ENCODE measurements around the gene NCEH1. TPM values are rescaled to one million over a fixed set of nuclear protein-coding genes. Genes with fewer than 3 reads are reported as not detected.

Gene NCEH1
- total RNA-seq, 1 donor from 2014 or later: 6.6 TPM

DNA sequence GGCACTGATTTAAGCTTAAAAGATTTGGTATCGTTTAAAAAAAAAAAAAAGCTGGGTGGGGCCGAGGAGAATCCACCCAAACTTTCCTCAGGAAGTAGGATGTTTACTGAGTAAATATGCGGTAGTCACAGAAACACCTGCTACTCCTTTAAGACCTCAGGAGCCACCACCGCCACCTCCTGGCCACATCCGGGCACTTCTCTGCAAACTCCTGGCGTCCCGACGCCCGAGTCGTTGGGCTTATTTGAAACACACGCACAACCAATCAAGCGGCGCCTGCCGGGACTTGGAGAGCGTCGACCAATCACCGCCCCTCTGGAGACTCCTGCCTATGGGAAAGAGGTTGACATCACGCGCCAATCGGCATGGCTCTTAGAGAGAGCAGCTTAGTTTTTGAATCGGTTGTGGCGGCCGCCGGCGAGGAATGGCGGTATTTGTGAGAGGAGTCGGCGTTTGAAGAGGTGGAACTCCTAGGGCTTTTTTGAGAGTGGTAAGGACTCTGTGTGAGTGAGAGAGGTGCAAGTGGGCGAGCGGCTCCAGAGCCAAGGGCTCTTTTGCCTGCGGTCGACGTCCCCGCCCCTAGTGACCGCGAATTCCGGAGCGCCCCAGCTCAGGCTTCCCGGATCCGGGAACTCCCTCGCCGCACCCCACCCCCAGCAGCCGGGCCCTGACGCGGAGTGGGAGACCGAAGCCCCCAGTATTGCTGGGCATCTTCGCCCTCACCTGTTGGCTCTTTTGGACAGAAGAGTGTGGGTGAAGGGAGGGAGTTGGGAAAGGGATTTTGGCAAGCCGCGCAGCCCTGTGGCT lies 39.7 kb upstream of the NCEH1 start, which contains the start of gene ECT2:
TSS of gene ECT2 (plus strand) at position 359 of the 807 bp plus-strand sequence. CDS start 3,805 bp downstream, outside the sequence.
- peak; percentile 97 for DNase-seq (ENCODE audit: low spot score)
- H3K4me3 Mint-ChIP-seq (ENCODE audit: unreplicated experiment): peak within 1 kb of the TSS; percentile 98
- peak within 1 kb of the TSS; percentile 99 for H3K27ac Mint-ChIP-seq (ENCODE audit: unreplicated experiment)
- peaks cover 8% of the 10 kb centered on the region for H3K36me3 Mint-ChIP-seq (ENCODE audit: low read depth, unreplicated experiment)
- TF ChIP-seq, protein P1, sequence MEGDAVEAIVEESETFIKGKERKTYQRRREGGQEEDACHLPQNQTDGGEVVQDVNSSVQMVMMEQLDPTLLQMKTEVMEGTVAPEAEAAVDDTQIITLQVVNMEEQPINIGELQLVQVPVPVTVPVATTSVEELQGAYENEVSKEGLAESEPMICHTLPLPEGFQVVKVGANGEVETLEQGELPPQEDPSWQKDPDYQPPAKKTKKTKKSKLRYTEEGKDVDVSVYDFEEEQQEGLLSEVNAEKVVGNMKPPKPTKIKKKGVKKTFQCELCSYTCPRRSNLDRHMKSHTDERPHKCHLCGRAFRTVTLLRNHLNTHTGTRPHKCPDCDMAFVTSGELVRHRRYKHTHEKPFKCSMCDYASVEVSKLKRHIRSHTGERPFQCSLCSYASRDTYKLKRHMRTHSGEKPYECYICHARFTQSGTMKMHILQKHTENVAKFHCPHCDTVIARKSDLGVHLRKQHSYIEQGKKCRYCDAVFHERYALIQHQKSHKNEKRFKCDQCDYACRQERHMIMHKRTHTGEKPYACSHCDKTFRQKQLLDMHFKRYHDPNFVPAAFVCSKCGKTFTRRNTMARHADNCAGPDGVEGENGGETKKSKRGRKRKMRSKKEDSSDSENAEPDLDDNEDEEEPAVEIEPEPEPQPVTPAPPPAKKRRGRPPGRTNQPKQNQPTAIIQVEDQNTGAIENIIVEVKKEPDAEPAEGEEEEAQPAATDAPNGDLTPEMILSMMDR (IDR thresholded peaks at IDR 0.05; ENCODE audit: unreplicated experiment): peak; percentile 59
- peaks cover 7% of the 10 kb centered on the region for H3K27me3 Mint-ChIP-seq (ENCODE audit: unreplicated experiment)
- H3K9me3 Mint-ChIP-seq (ENCODE audit: unreplicated experiment): no peaks in the 10 kb centered on the region
- peaks cover 32% of the 10 kb centered on the region for H3K4me1 Mint-ChIP-seq (ENCODE audit: unreplicated experiment)

GRCh38 chr3:172750069-172750367 lies 39.2 kb upstream of the NCEH1 start:
- peak overlapping the region; percentile 99 for H3K27ac Mint-ChIP-seq (ENCODE audit: unreplicated experiment)
- peak; percentile 5 for DNase-seq (ENCODE audit: low spot score)
- TF ChIP-seq, protein P1 (IDR thresholded peaks at IDR 0.05; ENCODE audit: unreplicated experiment): no peak
- peaks cover 35% of the 10 kb centered on the region for H3K4me1 Mint-ChIP-seq (ENCODE audit: unreplicated experiment)
- no peaks in the 10 kb centered on the region for H3K9me3 Mint-ChIP-seq (ENCODE audit: unreplicated experiment)
- H3K36me3 Mint-ChIP-seq (ENCODE audit: low read depth, unreplicated experiment): peaks cover 8% of the 10 kb centered on the region
- peaks cover 7% of the 10 kb centered on the region for H3K27me3 Mint-ChIP-seq (ENCODE audit: unreplicated experiment)
- peak overlapping the region; percentile 98 for H3K4me3 Mint-ChIP-seq (ENCODE audit: unreplicated experiment)

DNA sequence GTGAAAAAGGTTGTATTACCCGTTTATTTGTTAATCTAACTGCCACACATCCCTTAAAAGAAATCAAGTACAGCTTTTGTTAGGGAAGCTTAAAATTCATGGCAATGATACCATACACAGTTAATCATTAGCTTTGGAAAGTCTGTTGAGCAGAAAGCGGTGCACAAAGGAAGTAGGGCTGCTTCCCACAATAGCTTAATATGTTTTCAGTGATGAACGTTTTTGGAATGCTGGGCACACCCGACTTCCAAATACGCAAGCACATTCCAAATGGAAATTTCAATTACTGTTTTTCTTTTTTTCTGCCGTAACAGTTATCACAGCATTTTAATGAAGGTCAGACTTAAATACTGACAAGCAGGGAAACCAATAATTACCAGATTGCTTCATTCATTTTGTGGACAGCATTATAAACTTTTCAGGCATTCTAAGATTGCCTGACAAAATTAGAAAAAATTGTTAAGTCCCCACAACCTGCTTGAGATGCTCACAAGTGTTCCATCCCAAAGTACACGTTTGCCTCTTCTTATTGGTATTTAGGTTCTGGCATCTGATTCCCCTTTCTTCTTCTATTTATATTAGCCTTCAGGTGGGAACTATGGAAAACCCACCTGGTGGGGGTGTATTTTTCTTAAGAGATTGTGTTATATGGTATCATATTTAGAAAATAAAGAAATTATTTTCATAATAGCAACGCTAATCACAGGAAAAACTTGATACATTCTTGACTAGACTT lies 38.5 kb upstream of the NCEH1 start:
- Mint-ChIP-seq H3K27me3 (ENCODE audit: unreplicated experiment) (peaks cover 7% of the 10 kb centered on the region), H3K27ac (ENCODE audit: unreplicated experiment) (peak overlapping the region; percentile 99), H3K4me3 (ENCODE audit: unreplicated experiment) (no peak overlapping the region), H3K36me3 (ENCODE audit: low read depth, unreplicated experiment) (peaks cover 8% of the 10 kb centered on the region), H3K9me3 (ENCODE audit: unreplicated experiment) (no peaks in the 10 kb centered on the region), H3K4me1 (ENCODE audit: unreplicated experiment) (peaks cover 35% of the 10 kb centered on the region)
- TF ChIP-seq, protein P1 (IDR thresholded peaks at IDR 0.05; ENCODE audit: unreplicated experiment): no peak
- DNase-seq (ENCODE audit: low spot score): no peak

DNA sequence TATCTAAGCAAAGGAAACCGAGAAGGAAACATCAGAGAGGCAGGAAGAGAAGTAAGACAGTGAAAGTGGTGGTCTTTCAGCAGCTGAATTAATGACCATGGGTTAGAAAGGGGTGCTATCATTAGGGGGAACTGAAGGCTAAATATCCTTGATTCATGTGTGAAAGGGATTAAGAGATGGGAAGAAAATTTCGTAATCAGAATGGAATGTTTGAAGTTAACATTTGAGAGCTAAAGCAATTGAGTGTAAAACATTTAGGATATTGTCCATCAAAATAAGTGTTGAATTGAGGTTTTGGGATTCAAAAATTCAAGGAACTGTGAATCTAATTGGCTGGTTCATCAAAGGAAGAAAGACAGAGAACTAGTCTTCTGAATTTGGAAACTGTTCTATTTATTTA lies 35.6 kb upstream of the NCEH1 start:
- peaks cover 24% of the 10 kb centered on the region for H3K4me1 Mint-ChIP-seq (ENCODE audit: unreplicated experiment)
- H3K4me3 Mint-ChIP-seq (ENCODE audit: unreplicated experiment): no peak overlapping the region
- peaks cover 5% of the 10 kb centered on the region for H3K27me3 Mint-ChIP-seq (ENCODE audit: unreplicated experiment)
- TF ChIP-seq, protein P1 (IDR thresholded peaks at IDR 0.05; ENCODE audit: unreplicated experiment): no peak
- peaks cover 4% of the 10 kb centered on the region for H3K36me3 Mint-ChIP-seq (ENCODE audit: low read depth, unreplicated experiment)
- peak overlapping the region; percentile 12 for H3K27ac Mint-ChIP-seq (ENCODE audit: unreplicated experiment)
- no peaks in the 10 kb centered on the region for H3K9me3 Mint-ChIP-seq (ENCODE audit: unreplicated experiment)
- DNase-seq (ENCODE audit: low spot score): no peak

GRCh38 chr3:172739462-172739861 lies 28.6 kb upstream of the NCEH1 start:
- Mint-ChIP-seq H3K27ac (ENCODE audit: unreplicated experiment) (no peak overlapping the region), H3K4me3 (ENCODE audit: unreplicated experiment) (no peak overlapping the region), H3K36me3 (ENCODE audit: low read depth, unreplicated experiment) (no peaks in the 10 kb centered on the region), H3K9me3 (ENCODE audit: unreplicated experiment) (no peaks in the 10 kb centered on the region), H3K27me3 (ENCODE audit: unreplicated experiment) (no peaks in the 10 kb centered on the region), H3K4me1 (ENCODE audit: unreplicated experiment) (no peaks in the 10 kb centered on the region)
- DNase-seq (ENCODE audit: low spot score): no peak
- TF ChIP-seq, protein P1 (IDR thresholded peaks at IDR 0.05; ENCODE audit: unreplicated experiment): no peak
